ENCODE measurements around the gene DIABLO.

GRCh38 chr12:122162976-122163375 is 62.9 kb downstream of the DIABLO start:
- TF ChIP-seq POLR2A (IDR thresholded peaks at IDR 0.05), result no peak
- no peak for TF ChIP-seq CTCF (IDR thresholded peaks at IDR 0.05)
